ENCODE measurements around the gene UBE2I. TPM values are rescaled to one million over a fixed set of nuclear protein-coding genes. Genes with fewer than 3 reads are reported as not detected.

UBE2I gene
- total RNA-seq, 1 donor from 2014 or later, result 214 TPM

DNA sequence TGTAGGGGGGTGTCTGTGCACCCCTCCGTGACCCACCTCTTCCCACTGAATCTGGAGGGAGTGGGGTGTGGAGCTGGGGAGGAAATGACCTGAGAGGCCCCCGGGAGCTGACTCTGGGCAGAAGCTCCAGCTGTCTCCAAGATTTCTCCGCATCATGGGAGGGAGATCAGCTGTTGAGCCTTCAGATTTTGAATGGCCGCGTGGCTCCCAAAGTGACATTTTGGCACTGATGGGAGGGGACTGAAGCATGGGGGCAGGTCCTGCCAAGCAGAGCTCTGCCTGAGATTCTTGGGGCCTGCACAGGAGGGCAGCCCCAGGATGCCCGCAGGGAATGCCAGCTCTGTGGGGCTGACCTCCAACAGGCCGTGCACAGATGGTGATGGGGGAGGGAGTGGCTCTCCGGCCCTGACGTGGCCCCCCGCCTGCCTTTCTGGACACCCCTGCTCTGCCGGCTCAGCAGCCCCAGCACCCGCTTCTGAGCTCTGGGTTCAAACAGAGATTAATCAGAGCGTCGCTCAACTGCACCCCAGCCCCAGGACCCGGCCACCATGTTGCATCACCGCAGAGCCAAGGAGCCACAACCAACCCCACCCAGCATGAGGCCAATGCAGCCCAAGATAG is 25.3 kb upstream of the UBE2I start:
- peaks cover 26% of the 10 kb centered on the region for H3K27me3 Mint-ChIP-seq (ENCODE audit: low read depth)
- no peaks in the 10 kb centered on the region for H3K36me3 Mint-ChIP-seq
- no peak overlapping the region for H3K4me3 Mint-ChIP-seq
- no peak for DNase-seq (ENCODE audit: low spot score in 2 of 2, unreplicated experiment in 2 of 2)
- TF ChIP-seq, protein P1, sequence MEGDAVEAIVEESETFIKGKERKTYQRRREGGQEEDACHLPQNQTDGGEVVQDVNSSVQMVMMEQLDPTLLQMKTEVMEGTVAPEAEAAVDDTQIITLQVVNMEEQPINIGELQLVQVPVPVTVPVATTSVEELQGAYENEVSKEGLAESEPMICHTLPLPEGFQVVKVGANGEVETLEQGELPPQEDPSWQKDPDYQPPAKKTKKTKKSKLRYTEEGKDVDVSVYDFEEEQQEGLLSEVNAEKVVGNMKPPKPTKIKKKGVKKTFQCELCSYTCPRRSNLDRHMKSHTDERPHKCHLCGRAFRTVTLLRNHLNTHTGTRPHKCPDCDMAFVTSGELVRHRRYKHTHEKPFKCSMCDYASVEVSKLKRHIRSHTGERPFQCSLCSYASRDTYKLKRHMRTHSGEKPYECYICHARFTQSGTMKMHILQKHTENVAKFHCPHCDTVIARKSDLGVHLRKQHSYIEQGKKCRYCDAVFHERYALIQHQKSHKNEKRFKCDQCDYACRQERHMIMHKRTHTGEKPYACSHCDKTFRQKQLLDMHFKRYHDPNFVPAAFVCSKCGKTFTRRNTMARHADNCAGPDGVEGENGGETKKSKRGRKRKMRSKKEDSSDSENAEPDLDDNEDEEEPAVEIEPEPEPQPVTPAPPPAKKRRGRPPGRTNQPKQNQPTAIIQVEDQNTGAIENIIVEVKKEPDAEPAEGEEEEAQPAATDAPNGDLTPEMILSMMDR (IDR thresholded peaks at IDR 0.05; ENCODE audit: unreplicated experiment), result no peak
- H3K9me3 Mint-ChIP-seq, result no peaks in the 10 kb centered on the region
- H3K4me1 Mint-ChIP-seq, result peaks cover 18% of the 10 kb centered on the region
- H3K27ac Mint-ChIP-seq, result no peak overlapping the region

DNA sequence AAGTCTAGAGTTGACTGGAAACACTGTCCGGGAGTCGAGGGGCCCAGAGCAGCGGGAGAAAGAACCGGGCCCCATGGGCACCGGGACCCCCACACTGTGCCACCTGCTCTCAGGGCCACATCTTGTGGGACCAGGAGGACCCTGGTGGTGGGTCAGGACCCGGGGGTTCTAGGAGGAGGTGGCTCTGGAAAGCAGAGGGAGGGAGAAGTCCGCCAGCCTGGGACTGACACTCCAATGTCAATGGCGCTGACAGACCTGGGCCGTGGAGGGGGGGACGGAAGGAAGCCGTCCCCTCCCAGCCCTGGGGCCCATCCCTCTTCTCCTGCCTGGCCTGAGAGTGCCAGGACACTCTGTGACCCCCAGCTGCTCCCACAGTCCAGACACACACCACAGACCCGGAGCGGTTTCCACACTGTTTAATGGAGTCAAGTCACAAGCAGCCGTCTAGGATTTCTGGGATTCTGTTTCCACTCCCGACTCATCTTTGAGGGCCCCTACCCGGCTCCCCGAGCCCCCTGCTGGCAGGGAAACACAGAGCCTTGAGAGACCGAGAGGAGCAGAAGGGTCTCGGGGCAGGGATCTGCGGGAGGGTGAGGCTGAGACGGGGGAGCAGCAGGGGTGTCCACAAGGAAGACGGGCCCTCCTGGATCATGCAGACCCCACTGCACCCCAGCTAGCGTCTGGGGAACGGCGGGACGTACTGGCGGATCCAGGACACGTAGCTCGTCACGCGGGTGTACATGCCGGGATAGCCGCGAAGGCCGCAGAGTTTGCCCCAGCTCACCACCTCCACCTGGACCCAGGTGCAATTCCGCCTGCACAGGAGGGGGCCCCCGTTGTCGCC is 23.5 kb upstream of the UBE2I start:
- Mint-ChIP-seq H3K27ac (no peak overlapping the region), H3K27me3 (ENCODE audit: low read depth) (peaks cover 41% of the 10 kb centered on the region), H3K36me3 (no peaks in the 10 kb centered on the region), H3K4me3 (no peak overlapping the region), H3K9me3 (no peaks in the 10 kb centered on the region), H3K4me1 (peaks cover 27% of the 10 kb centered on the region)
- TF ChIP-seq, protein P1 (IDR thresholded peaks at IDR 0.05; ENCODE audit: unreplicated experiment), result no peak
- no peak for DNase-seq (ENCODE audit: low spot score in 2 of 2, unreplicated experiment in 2 of 2)

DNA sequence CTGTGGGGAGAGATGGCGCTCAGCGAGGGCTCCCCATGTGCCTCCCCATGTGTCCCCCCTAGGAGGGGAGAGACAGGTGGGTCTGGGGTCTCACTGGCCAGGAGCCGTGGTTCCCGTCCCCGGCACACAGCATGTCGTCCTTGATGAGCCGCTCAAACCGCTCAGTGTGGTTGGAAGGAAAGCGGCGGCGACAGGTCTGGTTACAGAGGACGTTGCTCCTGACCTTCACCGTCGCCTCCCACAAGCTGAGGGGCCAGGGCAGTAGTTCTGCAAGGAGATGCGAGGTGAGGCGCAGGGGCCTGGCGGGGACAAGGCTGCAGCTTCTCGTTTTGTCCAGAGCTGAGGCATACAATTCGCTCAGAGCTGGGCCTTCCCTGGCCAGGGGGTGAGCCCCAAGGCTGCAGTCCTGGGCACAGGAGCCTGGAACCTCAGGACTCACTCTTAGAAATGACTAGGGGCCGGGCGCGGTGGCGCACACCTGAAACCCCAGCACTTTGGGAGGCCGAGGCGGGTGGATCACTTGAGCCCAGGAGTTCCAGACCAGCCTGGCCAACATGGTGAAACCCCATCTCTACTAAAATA is 22.8 kb upstream of the UBE2I start:
- no peak for DNase-seq (ENCODE audit: low spot score in 2 of 2, unreplicated experiment in 2 of 2)
- Mint-ChIP-seq H3K4me3 (no peak overlapping the region), H3K9me3 (no peaks in the 10 kb centered on the region), H3K36me3 (no peaks in the 10 kb centered on the region), H3K27me3 (ENCODE audit: low read depth) (peaks cover 48% of the 10 kb centered on the region), H3K27ac (no peak overlapping the region), H3K4me1 (peaks cover 27% of the 10 kb centered on the region)
- TF ChIP-seq, protein P1 (IDR thresholded peaks at IDR 0.05; ENCODE audit: unreplicated experiment), result no peak

DNA sequence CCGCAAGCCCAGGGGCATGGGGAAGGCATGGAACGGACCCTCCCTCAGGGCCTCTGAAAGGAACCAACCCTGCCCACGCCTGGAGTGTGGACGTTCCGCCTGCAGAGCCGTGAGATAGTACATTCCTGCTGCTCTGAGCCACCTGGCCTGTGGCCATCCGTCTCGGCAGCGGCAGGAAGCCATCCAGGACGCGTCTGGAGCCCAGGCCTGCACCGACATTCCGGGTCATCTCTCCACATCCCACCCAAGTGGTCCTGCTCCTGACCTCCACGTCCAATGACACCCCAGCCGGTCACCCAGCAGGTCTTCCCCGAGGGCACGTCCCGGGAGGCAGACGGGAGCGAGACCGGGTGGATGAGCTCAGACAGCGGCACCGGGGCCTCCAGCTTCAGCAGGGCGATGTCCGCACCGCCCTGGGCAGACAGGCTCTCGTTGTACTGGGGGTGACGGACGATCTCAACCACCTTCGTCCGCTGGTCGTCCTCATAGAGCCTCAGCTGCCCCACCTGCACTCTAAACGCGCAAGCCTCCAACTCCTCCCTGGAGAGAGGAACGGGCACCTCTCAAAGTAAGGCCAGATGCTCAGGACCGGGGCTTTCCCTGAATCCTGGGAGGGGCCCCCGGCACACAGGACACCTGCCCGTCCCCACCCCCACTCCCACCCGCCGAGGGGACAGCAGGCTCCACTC is 21.3 kb upstream of the UBE2I start:
- Mint-ChIP-seq H3K27ac (peak overlapping the region; percentile 24), H3K36me3 (no peaks in the 10 kb centered on the region), H3K4me3 (no peak overlapping the region), H3K9me3 (no peaks in the 10 kb centered on the region), H3K4me1 (peaks cover 26% of the 10 kb centered on the region), H3K27me3 (ENCODE audit: low read depth) (peaks cover 55% of the 10 kb centered on the region)
- no peak for DNase-seq (ENCODE audit: low spot score in 2 of 2, unreplicated experiment in 2 of 2)
- TF ChIP-seq, protein P1 (IDR thresholded peaks at IDR 0.05; ENCODE audit: unreplicated experiment), result no peak

DNA sequence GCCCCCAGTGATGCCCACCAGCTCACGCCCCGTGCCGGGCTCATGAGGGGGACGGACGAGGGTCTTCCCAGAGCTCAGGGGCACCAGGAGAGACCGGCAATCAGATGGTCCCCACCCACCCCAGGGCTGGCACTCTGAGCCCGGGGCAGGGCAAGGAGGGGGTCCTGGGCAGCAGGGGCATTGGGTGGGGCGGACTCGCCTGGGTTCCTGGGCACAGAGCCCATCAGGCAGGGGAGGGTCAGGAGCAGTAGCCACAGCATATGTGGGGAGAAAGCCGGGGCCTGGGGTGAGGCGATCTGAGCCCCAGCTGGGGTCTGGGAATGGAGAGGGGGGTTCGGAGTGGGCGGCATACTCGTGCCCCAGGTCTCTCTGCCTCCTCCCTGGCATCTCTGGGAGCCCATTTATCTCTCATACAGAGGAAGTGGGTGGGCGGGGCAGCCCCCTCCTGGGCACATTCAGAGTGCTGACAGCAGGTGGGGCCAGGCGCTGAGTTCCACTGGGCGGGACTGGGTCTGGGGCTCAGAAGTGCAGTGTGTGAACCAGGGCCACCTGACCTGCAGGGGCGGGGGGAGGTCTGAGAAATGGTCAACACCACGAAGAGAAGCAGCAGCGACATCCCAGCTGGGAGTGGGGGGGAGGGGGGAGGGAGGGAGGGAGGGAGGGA is 20.5 kb upstream of the UBE2I start:
- H3K4me1 Mint-ChIP-seq, result peaks cover 22% of the 10 kb centered on the region
- no peaks in the 10 kb centered on the region for H3K9me3 Mint-ChIP-seq
- H3K4me3 Mint-ChIP-seq, result no peak overlapping the region
- no peak overlapping the region for H3K27ac Mint-ChIP-seq
- peaks cover 55% of the 10 kb centered on the region for H3K27me3 Mint-ChIP-seq (ENCODE audit: low read depth)
- TF ChIP-seq, protein P1 (IDR thresholded peaks at IDR 0.05; ENCODE audit: unreplicated experiment), result no peak
- DNase-seq (ENCODE audit: low spot score in 2 of 2, unreplicated experiment in 2 of 2), result no peak
- no peaks in the 10 kb centered on the region for H3K36me3 Mint-ChIP-seq

All from mesothelial cell of epicardium (in vitro differentiated cells).